DMS79 (cell line): ENCODE results near the gene SLC1A5.
"Not testable (repeated sequence)": the region's sequence is repeated elsewhere in the genome, so short reads cannot be mapped to it uniquely, and the experiment has no call there.

Experiments
- DNase-seq: peaks from one replicate; lab custom pipeline; 2025; lab: John Stamatoyannopoulos, UW

SLC1A5 gene

GRCh38 chr19:46788262-46788967, at the start of gene SLC1A5:
SLC1A5 (minus strand) TSS chr19:46788594; CDS start chr19:46787965, 629 bp downstream.
- DNase-seq: peak; percentile 91

GRCh38 chr19:46838160-46838559, 49.8 kb upstream of the SLC1A5 start:
- no peak for DNase-seq

- no peak for DNase-seq
These were observed 46.6 kb upstream of the SLC1A5 start for GRCh38 chr19:46834984-46835383.

- no peak for DNase-seq
These were observed 45.7 kb upstream of the SLC1A5 start for GRCh38 chr19:46834121-46834520.

DNA sequence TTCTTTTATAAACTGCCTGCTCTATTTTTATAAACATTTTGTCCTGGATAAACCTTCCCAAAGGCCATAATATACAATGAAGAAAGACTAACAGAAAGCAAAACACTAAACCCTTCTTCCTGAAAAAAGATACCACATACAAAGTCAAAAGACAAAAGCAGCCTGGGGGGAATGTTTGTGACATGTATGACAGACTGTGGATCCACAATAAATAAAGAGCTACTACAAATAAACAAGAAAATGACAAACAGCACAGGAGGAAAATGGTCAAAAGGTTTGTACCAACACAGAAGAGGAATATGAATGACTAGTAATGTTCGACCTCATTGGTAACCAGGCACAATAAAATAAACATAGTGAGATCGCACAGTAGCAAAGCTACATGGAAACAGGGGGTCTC, 42.5 kb upstream of the SLC1A5 start:
- DNase-seq: no peak

- DNase-seq: no peak
These were observed 40.1 kb upstream of the SLC1A5 start for GRCh38 chr19:46828484-46828883.

DNA sequence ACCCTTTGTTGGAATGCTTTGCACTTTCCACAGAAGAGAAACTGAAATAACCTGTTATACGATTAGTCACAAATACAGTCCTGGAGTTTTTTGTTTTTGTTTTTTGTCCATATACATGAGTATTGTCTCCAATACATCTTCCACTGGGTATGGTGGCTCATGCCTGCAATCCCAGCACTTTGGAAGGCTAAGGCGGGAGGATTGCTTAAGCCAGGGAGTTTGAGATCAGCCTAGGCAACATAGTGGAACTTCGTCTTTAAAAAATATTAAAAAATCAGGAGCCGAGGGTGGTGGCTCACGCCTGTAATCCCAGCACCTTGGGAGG, 37.3 kb upstream of the SLC1A5 start:
- DNase-seq: no peak

DNA sequence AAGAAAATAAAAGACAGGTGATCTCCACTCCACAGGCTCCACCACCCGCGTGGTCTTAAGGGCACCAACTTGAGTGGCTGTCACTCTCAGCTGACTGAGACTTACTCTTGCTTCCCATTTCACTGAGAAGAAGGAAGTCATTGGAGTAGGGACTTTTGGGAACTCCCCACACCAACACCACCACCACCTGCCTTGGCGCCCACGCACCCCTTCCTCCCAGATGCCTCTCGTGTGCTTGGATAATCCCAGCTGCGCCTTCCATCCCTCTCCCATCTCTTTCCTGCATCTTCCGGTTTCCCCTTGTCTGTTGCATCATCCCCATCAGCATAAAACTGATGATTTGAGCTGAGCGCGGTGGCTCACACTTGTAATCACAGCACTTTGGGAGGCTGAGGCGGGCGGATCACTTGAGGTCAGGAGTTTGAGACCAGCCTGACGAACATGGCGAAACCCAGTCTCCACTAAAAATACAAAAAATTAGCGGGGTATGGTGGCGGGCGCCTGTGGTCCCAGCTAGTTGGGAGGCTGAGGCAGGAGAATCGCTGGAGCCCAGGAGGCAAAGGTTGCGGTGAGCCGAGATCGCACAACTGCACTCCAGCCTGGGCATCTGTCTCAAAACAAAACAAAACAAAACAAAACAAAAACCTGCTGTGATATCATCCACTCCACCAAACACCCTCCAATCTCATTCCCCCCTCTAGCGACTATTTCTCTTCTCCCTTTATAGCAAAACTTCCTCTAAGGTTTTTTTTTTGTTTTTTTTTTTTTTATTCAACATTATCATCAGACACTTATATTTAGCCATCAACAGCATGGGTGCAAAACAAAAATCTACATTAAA, 36.7 kb upstream of the SLC1A5 start:
- DNase-seq: no peak

DNA sequence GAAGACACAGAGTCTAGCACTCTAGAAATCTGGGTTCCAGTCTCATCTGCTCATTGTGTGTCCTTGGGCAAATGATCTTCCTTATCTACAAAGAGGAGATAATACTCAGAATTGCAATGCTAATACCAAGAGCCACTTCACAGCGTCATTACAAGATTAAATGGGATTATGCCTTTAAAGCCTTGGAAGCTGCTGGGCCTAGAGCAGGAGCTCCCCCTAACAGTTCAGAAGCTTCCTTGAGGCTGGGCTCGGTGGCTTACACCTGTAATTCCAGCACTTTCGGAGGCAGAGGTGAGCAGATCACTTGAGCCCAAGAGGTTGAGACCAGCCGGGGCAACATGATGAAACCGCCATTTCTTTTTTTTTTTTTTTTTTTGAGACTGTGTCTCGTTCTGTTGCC, 34.7 kb upstream of the SLC1A5 start:
- DNase-seq: no peak

DNA sequence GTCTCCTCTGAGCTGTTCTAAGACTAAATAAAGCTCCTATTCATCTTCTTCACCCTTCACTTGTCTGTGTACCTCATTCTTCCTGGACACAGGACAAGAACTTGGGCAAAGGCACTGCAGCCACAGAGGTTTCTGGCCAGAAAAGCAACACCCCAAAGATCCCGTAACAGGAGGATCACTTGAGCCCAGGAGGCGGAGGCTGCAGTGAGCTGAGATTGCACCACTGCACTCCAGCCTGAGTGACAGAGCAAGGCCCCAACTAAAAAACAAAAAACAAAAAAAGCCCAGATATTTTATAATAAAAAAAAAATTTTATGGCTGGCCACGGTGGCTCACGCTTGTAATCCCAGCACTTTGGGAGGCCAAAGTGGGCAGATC, 34.0 kb upstream of the SLC1A5 start:
- DNase-seq: not testable (repeated sequence)

DNA sequence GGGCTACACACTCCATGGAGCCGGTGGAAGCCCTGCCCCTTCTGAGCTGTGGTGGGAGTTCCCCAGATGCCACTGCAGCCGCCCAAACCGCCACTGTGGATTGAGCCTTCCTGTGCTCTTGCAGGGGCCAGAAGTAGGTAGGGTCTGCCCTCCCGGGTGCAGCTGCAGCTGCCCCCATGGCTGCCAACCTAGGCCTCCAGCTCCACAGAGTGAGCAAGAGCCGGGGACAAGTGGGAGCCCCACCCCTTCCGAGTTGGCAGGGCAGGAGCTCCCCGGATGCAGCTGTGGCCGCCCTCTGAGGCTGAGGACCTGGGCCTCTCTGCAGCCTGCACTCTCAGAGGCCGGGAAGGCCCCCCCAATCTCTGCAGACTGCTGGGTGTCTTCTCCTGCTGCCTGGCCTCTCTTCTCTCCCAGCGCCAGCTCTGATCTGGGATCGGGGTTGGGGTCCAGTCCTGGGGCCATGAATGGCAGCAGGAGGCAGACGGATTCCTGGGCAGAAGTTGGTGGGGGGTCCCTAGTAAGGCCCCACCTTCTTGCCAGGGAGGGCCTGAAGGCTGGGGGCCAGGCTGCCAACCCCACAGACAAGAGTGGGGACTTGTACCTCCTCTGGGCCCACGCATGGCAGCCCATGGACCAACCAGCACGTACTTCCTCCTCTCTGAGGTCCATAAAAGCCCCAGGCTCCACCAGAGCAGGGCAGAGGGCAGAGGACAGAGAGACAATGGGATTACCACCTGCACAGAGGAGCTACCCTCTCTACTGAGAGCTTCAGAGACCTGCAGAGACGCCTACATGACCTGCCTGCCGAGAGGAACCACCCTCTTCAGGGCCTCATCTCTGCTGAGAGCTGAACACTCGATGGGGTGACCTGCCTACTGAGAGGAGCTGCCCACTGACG, 33.4 kb upstream of the SLC1A5 start:
- no peak for DNase-seq

DNA sequence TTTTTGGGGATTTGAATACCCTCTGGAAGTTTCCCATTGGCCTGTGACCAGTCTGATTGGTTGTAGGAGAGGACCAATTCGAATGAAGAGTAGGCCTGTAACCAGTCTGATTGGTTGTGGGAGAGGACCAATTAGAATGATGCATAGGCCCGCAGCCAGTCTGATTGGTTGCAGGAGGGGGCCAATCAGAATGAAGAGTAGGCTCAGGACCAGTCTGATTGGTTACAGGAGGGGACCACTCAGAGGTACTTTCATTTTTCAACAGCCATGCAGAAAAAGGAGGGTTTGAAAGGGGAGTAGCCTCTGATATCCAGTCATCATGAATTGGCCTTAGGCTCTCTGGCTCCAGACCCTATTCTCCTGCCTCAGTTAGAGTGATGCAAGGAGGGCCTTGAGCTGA, 30.4 kb upstream of the SLC1A5 start:
- no peak for DNase-seq

DNA sequence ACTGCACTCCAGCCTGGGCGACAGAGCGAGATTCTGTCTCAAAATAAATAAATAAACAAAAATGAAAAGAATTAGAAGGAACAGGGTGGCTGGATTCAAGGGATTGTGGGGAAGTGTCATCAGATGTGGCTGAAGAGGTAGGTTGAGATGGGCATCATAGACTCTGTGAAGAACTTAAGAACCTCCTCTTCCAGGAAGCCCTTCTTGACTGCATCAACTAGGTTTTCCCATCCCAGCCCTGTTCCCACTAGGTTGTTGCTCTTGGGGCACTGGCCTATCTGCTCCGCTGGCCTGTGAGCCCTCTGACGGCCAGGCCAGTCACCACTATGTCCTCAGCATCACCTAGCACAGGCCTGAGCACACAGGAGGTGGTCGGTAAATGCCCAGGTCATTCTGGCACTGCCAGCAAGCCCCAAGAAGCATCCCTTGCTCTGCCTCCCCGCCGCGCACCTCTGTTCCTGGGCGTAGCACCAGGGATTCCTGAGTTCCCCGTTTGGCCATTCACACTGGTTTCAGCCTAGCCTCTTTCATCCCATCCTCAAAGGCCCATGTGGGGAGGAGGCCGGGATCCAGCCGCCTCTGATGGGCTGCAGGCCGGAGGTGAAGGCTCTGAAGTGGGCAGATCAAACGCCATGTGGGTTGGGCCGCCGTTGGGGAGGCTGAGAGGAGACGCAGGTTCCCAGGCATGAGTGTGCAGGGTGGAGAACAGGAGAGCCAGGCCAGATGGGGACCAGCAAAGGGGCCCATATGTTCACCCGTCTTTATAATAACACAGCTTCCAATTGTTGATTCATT, 27.6 kb upstream of the SLC1A5 start:
- DNase-seq: no peak

- peak; percentile 17 for DNase-seq
These were observed 25.5 kb upstream of the SLC1A5 start for GRCh38 chr19:46813839-46814358.

DNA sequence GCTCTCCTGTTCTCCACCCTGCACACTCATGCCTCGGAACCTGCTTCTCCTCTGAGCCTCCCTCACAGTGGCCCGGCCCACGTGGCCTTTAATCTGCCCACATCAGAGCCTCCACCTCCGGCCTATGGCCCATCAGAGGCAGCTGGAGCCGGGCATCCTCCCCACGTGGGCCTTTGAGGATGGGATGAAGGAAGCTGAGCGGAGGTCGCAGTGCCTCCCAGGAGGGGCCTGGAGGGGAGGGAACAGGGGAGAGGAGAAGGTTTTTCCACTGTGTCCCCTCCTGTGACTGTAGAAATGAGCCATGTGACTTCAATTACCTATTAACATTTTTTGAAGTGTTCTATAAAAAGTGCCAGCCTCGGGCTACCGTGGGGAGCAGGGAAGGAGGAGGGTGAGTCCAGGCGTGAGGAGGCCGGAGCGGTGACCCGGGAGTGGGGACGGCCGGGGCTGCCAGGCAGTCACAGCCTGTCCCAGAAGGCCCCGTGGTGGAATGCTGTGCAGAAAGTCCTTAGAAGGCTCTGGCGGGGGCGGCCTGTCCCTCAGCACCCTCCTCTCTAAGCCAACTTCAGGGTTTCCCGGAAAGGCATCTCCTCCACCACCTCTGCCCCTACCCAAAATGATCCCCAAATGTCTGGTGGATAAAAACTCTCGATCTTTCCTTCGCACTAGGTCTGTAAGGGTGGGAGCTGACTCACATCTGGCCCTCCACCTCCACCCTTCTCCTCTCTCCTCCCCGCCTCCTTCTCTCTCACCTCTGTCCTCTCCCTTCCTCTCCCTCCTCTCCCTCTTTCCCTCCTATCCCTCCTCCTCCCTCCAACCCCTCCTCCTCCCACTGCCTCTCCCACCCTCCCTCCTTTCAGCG, 24.8 kb upstream of the SLC1A5 start:
- peak; percentile 22 for DNase-seq

GRCh38 chr19:46809534-46810272, 21.3 kb upstream of the SLC1A5 start:
- no peak for DNase-seq

DNA sequence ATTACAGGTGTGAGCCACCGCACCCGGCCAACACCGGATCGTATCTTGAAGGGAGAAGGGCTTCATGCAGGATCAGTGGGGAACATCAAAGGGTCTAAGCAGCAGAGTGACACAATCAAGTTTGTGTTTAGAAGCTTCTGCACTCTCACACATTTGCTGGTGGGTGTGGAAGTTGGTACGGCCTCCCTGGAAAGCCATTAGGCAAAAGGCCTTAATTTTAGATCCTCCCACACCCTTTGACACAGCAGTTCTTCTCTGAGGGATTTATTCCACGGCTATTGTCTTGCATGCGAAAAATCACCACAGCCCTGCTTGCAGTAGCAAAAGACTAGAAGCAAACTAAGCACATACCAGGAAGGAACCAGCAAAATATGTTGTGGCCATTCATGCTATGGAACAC, 18.3 kb upstream of the SLC1A5 start:
- no peak for DNase-seq

GRCh38 chr19:46804432-46804831, 16.0 kb upstream of the SLC1A5 start:
- DNase-seq: not testable (repeated sequence)

GRCh38 chr19:46803555-46803954, 15.2 kb upstream of the SLC1A5 start:
- DNase-seq: no peak

GRCh38 chr19:46802152-46802551, 13.8 kb upstream of the SLC1A5 start:
- no peak for DNase-seq
